ENCODE data around the gene TBC1D8. TPM values are rescaled to one million over a fixed set of nuclear protein-coding genes. Genes with fewer than 3 reads are reported as not detected.

TBC1D8 gene
- total and polyA plus RNA-seq, 4 experiments from 2014 or later, result 0.15 to 2.4 (median 1.5) TPM

DNA sequence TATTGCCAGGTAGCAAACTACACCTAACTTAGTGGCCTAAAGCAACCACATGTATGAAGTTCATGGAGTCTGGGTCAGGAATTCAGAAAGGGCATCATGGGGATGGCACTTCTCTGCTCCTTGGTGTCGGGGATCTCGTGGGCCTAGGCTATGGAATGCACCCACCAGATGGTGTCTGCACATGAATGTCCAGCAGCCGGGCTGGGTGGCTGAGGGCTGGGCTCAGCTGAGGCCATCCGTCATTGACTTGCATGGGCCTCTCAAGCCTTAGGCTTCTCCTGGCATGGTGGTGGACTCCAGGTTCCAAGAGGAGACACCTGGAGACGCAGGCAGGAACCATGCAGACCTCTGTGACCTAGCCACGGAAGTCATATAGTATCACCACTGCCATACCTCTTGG is 175.1 kb downstream of the TBC1D8 start:
- Mint-ChIP-seq H3K4me3 (no peak overlapping the region), H3K9me3 (no peaks in the 10 kb centered on the region), H3K27ac (no peak overlapping the region), H3K4me1 (peaks cover 0 to 3% (median under 1%) of the 10 kb centered on the region in 4 donors), H3K36me3 (no peaks in the 10 kb centered on the region), H3K27me3 (peaks cover 2% of the 10 kb centered on the region in 2 donors)
- intact Hi-C loops (cut with micrococcal nuclease), result no loop called here
- ChIA-PET POLR2A (ENCODE audit: partially characterized antibody) (no interaction called here), CTCF (ENCODE audit: partially characterized antibody) (interaction anchor here (1.4 kb wide), 1 partner anchor 366 kb away, joined by 7 read pairs; no protein-coding TSS in a partner anchor)
- H3K4me1 ChIP-seq (ENCODE audit: insufficient read depth, low read length), result no peaks in the 10 kb centered on the region
- H3K36me3 ChIP-seq (ENCODE audit: insufficient read depth, low read length), result no peaks in the 10 kb centered on the region
- H3K9me3 ChIP-seq (ENCODE audit: control insufficient read depth in 1 of 2, low read length in 2 of 2), result no peaks in the 10 kb centered on the region
- no peaks in the 10 kb centered on the region for H3K27me3 ChIP-seq (ENCODE audit: insufficient read depth, low read length)
- no peak overlapping the region for H3K4me3 ChIP-seq (ENCODE audit: low read length in 2 of 2)
- H3K27ac ChIP-seq (ENCODE audit: low read depth, low read length), result no peak overlapping the region
- DNase-seq, result no peak

DNA sequence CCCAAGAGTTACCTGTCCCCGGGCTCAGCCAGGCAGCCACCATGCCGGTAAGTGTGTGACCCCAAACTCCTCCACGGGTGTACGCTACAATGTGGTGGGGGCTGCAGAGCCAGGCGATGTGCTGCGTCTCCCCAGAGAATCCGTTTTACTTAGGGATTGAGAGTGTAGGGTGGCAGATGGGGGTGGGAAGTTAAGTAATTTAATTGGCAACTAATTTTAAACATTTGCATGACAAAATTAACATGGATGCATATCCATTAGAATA is 175.7 kb downstream of the TBC1D8 start:
- H3K4me3 Mint-ChIP-seq, result no peak overlapping the region
- Histone ChIP-seq H3K9me3 (ENCODE audit: control insufficient read depth in 1 of 2, low read length in 2 of 2) (no peaks in the 10 kb centered on the region), H3K27ac (ENCODE audit: low read depth, low read length) (no peak overlapping the region), H3K4me1 (ENCODE audit: insufficient read depth, low read length) (no peaks in the 10 kb centered on the region), H3K36me3 (ENCODE audit: insufficient read depth, low read length) (no peaks in the 10 kb centered on the region), H3K27me3 (ENCODE audit: insufficient read depth, low read length) (no peaks in the 10 kb centered on the region), H3K4me3 (ENCODE audit: low read length in 2 of 2) (no peak overlapping the region)
- no peaks in the 10 kb centered on the region for H3K9me3 Mint-ChIP-seq
- H3K4me1 Mint-ChIP-seq, result peaks cover 0 to 3% (median under 1%) of the 10 kb centered on the region in 4 donors
- DNase-seq, result no peak
- peaks cover 2% of the 10 kb centered on the region in 2 donors for H3K27me3 Mint-ChIP-seq
- CTCF ChIA-PET (ENCODE audit: partially characterized antibody), result no interaction called here
- POLR2A ChIA-PET (ENCODE audit: partially characterized antibody), result no interaction called here
- intact Hi-C loops (cut with micrococcal nuclease), result no loop called here
- H3K36me3 Mint-ChIP-seq, result no peaks in the 10 kb centered on the region
- H3K27ac Mint-ChIP-seq, result no peak overlapping the region

DNA sequence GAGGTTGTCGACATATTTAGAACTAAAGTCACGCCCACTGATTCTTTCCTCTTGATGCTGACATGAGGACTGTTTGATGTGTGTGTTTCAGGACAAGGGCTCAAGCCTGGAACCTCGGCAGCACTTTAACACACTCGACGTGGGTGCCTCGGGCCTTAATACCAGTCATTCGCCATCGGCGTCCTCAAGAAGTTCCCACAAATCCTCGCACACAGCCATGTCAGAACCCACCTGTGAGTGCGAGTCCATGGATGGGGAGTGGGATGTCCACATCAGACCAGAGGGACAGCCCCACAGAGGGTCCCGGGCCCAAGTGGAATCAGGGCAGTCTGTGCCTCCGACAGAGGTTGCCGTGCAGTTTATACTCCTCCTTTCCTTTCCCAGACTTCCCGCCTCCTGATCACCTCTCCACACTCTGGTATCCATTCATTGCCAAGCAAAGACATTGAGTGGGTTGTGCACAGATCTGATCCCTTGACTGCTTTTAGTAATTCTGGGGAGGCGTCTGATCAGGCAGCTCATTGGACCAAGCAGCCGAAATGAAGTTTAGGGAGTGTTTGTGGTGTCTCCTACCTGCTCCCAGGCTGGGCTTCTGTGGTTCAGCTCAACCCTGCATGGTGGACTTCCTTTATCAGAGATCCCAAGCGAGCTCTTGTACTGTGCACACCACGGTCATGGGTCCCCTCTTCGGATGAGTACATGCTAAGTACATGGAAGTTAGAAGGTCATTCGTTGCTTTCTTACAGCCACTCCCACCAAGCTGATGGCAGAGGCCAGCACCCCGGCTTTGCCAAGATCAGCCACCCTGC is 176.3 kb downstream of the TBC1D8 start:
- no peaks in the 10 kb centered on the region for H3K27me3 ChIP-seq (ENCODE audit: insufficient read depth, low read length)
- Mint-ChIP-seq H3K27ac (no peak overlapping the region), H3K9me3 (no peaks in the 10 kb centered on the region), H3K4me3 (no peak overlapping the region), H3K27me3 (peaks cover 2% of the 10 kb centered on the region in 2 donors), H3K36me3 (no peaks in the 10 kb centered on the region), H3K4me1 (peaks cover 0 to 3% (median under 1%) of the 10 kb centered on the region in 4 donors)
- no peak overlapping the region for H3K4me3 ChIP-seq (ENCODE audit: low read length in 2 of 2)
- ChIA-PET POLR2A (ENCODE audit: partially characterized antibody) (no interaction called here), CTCF (ENCODE audit: partially characterized antibody) (interaction anchor here (1.7 kb wide), 1 partner anchor 365 kb away, joined by 5 read pairs; no protein-coding TSS in a partner anchor)
- no peak overlapping the region for H3K27ac ChIP-seq (ENCODE audit: low read depth, low read length)
- no peak for DNase-seq
- no peaks in the 10 kb centered on the region for H3K4me1 ChIP-seq (ENCODE audit: insufficient read depth, low read length)
- H3K36me3 ChIP-seq (ENCODE audit: insufficient read depth, low read length), result no peaks in the 10 kb centered on the region
- intact Hi-C loops (cut with micrococcal nuclease), result no loop called here
- H3K9me3 ChIP-seq (ENCODE audit: control insufficient read depth in 1 of 2, low read length in 2 of 2), result no peaks in the 10 kb centered on the region

DNA sequence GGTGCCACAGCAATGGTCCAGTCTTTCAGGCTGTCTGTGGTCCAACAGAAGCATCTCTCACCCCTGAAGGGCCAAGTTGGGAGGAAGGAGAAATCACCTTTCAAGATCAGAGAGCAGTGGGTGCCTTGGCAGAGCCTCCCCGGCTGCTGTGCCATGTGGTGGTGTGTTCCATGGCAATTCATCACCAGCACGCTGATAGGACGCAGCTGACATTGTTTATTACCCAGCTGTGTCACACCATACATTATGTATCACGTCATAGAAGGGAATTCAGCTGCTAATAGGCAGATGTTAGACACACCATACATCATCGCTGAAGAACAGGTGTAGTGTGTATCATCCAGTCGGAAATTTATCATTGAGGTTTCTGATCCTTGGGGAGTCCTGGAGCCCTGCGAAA is 178.7 kb downstream of the TBC1D8 start:
- H3K27me3 ChIP-seq (ENCODE audit: insufficient read depth, low read length), result no peaks in the 10 kb centered on the region
- intact Hi-C loops (cut with micrococcal nuclease), result no loop called here
- ChIA-PET CTCF (ENCODE audit: partially characterized antibody) (no interaction called here), POLR2A (ENCODE audit: partially characterized antibody) (no interaction called here)
- DNase-seq, result no peak
- no peaks in the 10 kb centered on the region for H3K36me3 ChIP-seq (ENCODE audit: insufficient read depth, low read length)
- no peaks in the 10 kb centered on the region for H3K36me3 Mint-ChIP-seq
- no peaks in the 10 kb centered on the region for H3K4me1 ChIP-seq (ENCODE audit: insufficient read depth, low read length)
- H3K4me3 ChIP-seq (ENCODE audit: low read length in 2 of 2), result no peak overlapping the region
- H3K4me3 Mint-ChIP-seq, result no peak overlapping the region
- H3K27me3 Mint-ChIP-seq, result peaks cover 2 to 3% of the 10 kb centered on the region in 2 donors
- H3K27ac ChIP-seq (ENCODE audit: low read depth, low read length), result no peak overlapping the region
- no peak overlapping the region for H3K27ac Mint-ChIP-seq
- H3K9me3 Mint-ChIP-seq, result no peaks in the 10 kb centered on the region
- H3K4me1 Mint-ChIP-seq, result no peaks in the 10 kb centered on the region
- H3K9me3 ChIP-seq (ENCODE audit: control insufficient read depth in 1 of 2, low read length in 2 of 2), result no peaks in the 10 kb centered on the region

DNA sequence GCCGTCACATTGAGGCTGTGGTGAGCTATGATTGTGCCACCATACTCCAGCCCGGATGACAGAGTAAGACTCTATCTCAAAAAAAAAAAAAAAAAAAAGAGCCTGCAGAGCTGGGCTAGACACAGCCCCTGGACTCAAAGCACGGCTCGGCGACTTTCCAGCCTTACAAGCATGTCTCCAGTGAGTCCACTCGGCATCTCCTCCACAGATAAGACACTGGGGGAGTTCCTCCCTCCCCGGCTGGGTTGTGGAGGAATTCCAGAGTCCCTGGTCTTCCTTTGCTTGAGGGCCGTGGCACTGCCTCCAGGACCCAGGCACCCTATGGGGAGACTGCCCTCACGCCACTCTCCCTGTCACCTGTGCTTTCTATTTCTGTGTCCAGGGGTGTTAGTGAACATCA is 180.0 kb downstream of the TBC1D8 start:
- CTCF ChIA-PET (ENCODE audit: partially characterized antibody), result no interaction called here

DNA sequence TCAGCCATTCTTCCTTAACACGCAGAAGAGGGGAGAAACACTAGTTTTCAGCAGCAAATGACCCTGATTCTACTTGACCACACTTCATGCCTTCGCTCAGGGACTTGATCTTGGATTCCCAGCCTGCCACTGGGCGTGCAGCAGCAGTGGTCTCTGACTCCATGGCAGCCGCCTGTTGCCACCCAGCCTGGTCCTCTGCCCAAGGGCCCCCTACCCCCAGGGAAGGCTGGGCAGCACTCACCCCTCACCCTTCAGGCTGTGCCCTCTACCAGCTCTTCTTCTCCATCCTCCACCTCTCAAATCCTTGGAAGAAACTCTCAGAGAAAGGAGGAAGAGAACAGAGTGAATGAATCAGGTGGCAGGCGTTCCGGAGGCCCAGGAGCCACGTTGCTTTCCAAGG is 181.2 kb downstream of the TBC1D8 start:
- peaks cover 2 to 3% of the 10 kb centered on the region in 2 donors for H3K27me3 Mint-ChIP-seq
- H3K4me1 ChIP-seq (ENCODE audit: insufficient read depth, low read length), result no peaks in the 10 kb centered on the region
- no peak overlapping the region for H3K4me3 Mint-ChIP-seq
- no peaks in the 10 kb centered on the region for H3K36me3 ChIP-seq (ENCODE audit: insufficient read depth, low read length)
- no peaks in the 10 kb centered on the region for H3K9me3 Mint-ChIP-seq
- no peaks in the 10 kb centered on the region for H3K36me3 Mint-ChIP-seq
- intact Hi-C loops (cut with micrococcal nuclease), result no loop called here
- H3K27ac Mint-ChIP-seq, result no peak overlapping the region
- ChIA-PET CTCF (ENCODE audit: partially characterized antibody) (no interaction called here), POLR2A (ENCODE audit: partially characterized antibody) (no interaction called here)
- H3K27me3 ChIP-seq (ENCODE audit: insufficient read depth, low read length), result no peaks in the 10 kb centered on the region
- no peaks in the 10 kb centered on the region for H3K4me1 Mint-ChIP-seq
- no peak overlapping the region for H3K27ac ChIP-seq (ENCODE audit: low read depth, low read length)
- no peak for DNase-seq
- H3K4me3 ChIP-seq (ENCODE audit: low read length in 2 of 2), result no peak overlapping the region
- no peaks in the 10 kb centered on the region for H3K9me3 ChIP-seq (ENCODE audit: control insufficient read depth in 1 of 2, low read length in 2 of 2)

More for the DNA sequence above, 180.0 kb downstream of the TBC1D8 start:
- POLR2A ChIA-PET (ENCODE audit: partially characterized antibody), result no interaction called here
- Histone ChIP-seq H3K4me3 (ENCODE audit: low read length in 2 of 2) (no peak overlapping the region), H3K36me3 (ENCODE audit: insufficient read depth, low read length) (no peaks in the 10 kb centered on the region), H3K9me3 (ENCODE audit: control insufficient read depth in 1 of 2, low read length in 2 of 2) (no peaks in the 10 kb centered on the region), H3K27ac (ENCODE audit: low read depth, low read length) (no peak overlapping the region), H3K4me1 (ENCODE audit: insufficient read depth, low read length) (no peaks in the 10 kb centered on the region), H3K27me3 (ENCODE audit: insufficient read depth, low read length) (no peaks in the 10 kb centered on the region)
- intact Hi-C loops (cut with micrococcal nuclease), result no loop called here
- Mint-ChIP-seq H3K4me3 (no peak overlapping the region), H3K36me3 (no peaks in the 10 kb centered on the region), H3K27ac (no peak overlapping the region), H3K9me3 (no peaks in the 10 kb centered on the region), H3K4me1 (no peaks in the 10 kb centered on the region), H3K27me3 (peaks cover 2 to 3% of the 10 kb centered on the region in 2 donors)
- DNase-seq, result no peak

DNA sequence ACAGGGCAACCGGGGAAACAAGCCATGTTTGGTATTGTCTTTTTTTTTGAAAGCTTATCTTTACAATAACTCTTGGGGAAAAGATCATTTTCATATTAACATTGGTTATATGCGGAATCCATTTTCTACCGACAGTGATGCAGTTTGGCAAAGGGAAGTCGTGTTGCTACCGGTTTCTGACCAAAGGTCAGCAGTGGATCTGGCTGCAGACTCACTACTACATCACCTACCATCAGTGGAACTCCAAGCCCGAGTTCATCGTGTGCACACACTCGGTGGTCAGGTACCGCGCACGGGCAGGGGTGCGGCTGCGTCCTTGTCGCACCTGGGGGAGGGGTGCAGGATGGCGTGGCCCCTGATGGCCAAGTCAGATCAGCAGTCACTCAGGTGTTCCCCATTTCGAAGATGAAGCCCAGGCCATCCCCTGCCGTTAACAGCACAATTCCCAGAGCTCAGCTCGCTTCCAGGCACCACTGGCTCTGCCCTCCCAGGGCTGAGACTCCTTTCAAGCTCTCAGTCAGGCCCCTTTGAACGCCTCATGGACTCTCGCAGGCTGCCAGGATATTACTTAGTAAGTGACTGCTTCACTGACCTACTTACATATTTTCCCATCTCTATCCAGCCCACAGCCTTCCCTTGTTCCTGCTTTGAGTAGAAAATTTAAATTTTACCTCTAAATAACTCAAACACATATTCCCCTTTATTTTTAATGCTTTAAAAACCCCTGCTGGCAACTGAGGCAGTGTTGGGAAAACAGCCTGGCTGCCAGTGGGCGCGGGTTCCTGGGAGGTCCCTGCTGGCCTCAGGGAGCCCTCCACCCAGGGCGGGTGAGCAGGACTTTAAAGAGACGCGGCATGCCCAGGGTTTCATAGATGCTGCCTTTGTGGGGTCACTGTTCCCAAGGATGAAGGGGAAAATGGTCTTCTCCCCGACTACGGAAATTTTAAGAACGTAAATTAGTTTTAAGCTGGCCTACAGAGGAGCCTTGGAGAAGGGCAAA is 182.7 kb downstream of the TBC1D8 start:
- intact Hi-C loops (cut with micrococcal nuclease), result no loop called here
- H3K9me3 Mint-ChIP-seq, result no peaks in the 10 kb centered on the region
- H3K27ac ChIP-seq (ENCODE audit: low read depth, low read length), result no peak overlapping the region
- H3K4me1 ChIP-seq (ENCODE audit: insufficient read depth, low read length), result no peaks in the 10 kb centered on the region
- ChIA-PET POLR2A (ENCODE audit: partially characterized antibody) (no interaction called here), CTCF (ENCODE audit: partially characterized antibody) (interaction anchor here (0.7 to 1.0 kb wide), 2 partner anchors 9 to 14 kb away, joined by 3 read pairs; no protein-coding TSS in a partner anchor)
- peaks cover 0 to 5% (median 4%) of the 10 kb centered on the region in 4 donors for H3K4me1 Mint-ChIP-seq
- no peak overlapping the region for H3K4me3 ChIP-seq (ENCODE audit: low read length in 2 of 2)
- H3K27ac Mint-ChIP-seq, result no peak overlapping the region
- DNase-seq, result no peak
- H3K27me3 Mint-ChIP-seq, result peaks cover 2 to 3% of the 10 kb centered on the region in 2 donors
- no peak overlapping the region for H3K4me3 Mint-ChIP-seq
- no peaks in the 10 kb centered on the region for H3K27me3 ChIP-seq (ENCODE audit: insufficient read depth, low read length)
- no peaks in the 10 kb centered on the region for H3K36me3 Mint-ChIP-seq
- no peaks in the 10 kb centered on the region for H3K36me3 ChIP-seq (ENCODE audit: insufficient read depth, low read length)
- H3K9me3 ChIP-seq (ENCODE audit: control insufficient read depth in 1 of 2, low read length in 2 of 2), result no peaks in the 10 kb centered on the region

Measured in CD4-positive, alpha-beta memory T cell (primary cell).